ACC112 (cell line): ENCODE measurements around the gene RRP1B.

Source experiments
- H2AFZ ChIP-seq: fragments of 200-600 bp; sonication (generic); one replicate; pipeline ENCODE4 v1.6.0; 2017; ENCODE audit warnings: antibody characterized with exemption, low read length; ENCODE audit not compliant: unreplicated experiment
- H3K27ac ChIP-seq: fragments of 200-600 bp; sonication (generic); 2 replicates; pipeline ENCODE4 v1.5.1; 2014; ENCODE audit warnings: low read depth, mild to moderate bottlenecking, antibody characterized with exemption, low read length, moderate library complexity
- H3K27me3 ChIP-seq: fragments of 200-600 bp; sonication (generic); 2 replicates; pipeline ENCODE4 v1.6.1; 2014; ENCODE audit warnings: mild to moderate bottlenecking, antibody characterized with exemption, low read length, moderate library complexity, mixed read lengths; ENCODE audit not compliant: insufficient read depth
- H3K36me3 ChIP-seq: fragments of 200-600 bp; sonication (generic); 2 replicates; pipeline ENCODE4 v1.6.1; 2016; ENCODE audit warnings: mild to moderate bottlenecking, antibody characterized with exemption, low read length, moderate library complexity, mixed read lengths; ENCODE audit not compliant: insufficient read depth
- H3K4me1 ChIP-seq: fragments of 200-600 bp; sonication (generic); one replicate; pipeline ENCODE4 v1.6.1; 2016; ENCODE audit warnings: low read length, mixed read lengths; ENCODE audit not compliant: insufficient read depth, unreplicated experiment, control insufficient read depth
- H3K4me3 ChIP-seq: fragments of 200-600 bp; sonication (generic); 2 replicates; pipeline ENCODE4 v1.5.1; 2014; ENCODE audit warnings: mild to moderate bottlenecking, low read depth, low read length
- H3K79me2 ChIP-seq: fragments of 200-600 bp; sonication (generic); one replicate; pipeline ENCODE4 v1.6.0; 2016; ENCODE audit warnings: low read length; ENCODE audit not compliant: control insufficient read depth, unreplicated experiment, insufficient read depth

RRP1B gene

GRCh38 chr21:43654806-43655489 is 4.4 kb upstream of the RRP1B start:
- no peak overlapping the region for H3K27ac ChIP-seq
- H3K4me1 ChIP-seq: peaks cover 21% of the 10 kb centered on the region
- no peak overlapping the region for H2AFZ ChIP-seq
- H3K27me3 ChIP-seq: no peaks in the 10 kb centered on the region
- H3K4me3 ChIP-seq: no peak overlapping the region
- peaks cover 5% of the 10 kb centered on the region for H3K79me2 ChIP-seq
- no peaks in the 10 kb centered on the region for H3K36me3 ChIP-seq

- no peak overlapping the region for H3K27ac ChIP-seq
- no peak overlapping the region for H3K4me3 ChIP-seq
- no peak overlapping the region for H2AFZ ChIP-seq
- H3K36me3 ChIP-seq: no peaks in the 10 kb centered on the region; the same call in 1 of the 2 replicates
- peaks cover 28% of the 10 kb centered on the region for H3K4me1 ChIP-seq
- no peaks in the 10 kb centered on the region for H3K27me3 ChIP-seq
- peaks cover 31% of the 10 kb centered on the region for H3K79me2 ChIP-seq
Observed at GRCh38 chr21:43657355-43658087, 1.8 kb upstream of the RRP1B start.

- no peaks in the 10 kb centered on the region; the same call in 1 of the 2 replicates for H3K36me3 ChIP-seq
- no peaks in the 10 kb centered on the region for H3K27me3 ChIP-seq
- H3K27ac ChIP-seq: no peak overlapping the region
- H3K4me3 ChIP-seq: peak overlapping the region; percentile 100; the same call in 1 of the 2 replicates
- peak overlapping the region; percentile 88 for H2AFZ ChIP-seq
- H3K79me2 ChIP-seq: peaks cover 38% of the 10 kb centered on the region
- peaks cover 28% of the 10 kb centered on the region for H3K4me1 ChIP-seq
Observed at GRCh38 chr21:43658088-43658741, 1.1 kb upstream of the RRP1B start.

DNA sequence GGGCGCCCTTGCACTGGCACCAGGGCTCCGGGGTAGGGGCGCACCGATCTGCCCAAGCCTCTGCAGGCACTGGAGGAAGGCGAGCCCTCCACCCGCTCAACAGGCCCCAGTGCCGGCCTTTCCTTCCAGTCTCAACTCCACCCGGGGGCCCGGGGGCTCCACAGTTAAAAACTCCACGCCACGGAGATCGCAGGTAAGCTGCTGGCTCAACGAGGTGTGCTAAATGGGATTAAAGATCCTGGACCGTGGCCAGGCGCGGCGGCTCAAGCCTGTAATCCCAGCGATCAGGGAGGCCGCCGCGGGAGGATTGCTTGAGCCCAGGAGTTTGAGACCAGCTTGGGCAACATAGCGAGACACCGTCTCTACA is 608 bp upstream of the RRP1B start:
- peak overlapping the region; percentile 79 for H3K27ac ChIP-seq
- H3K36me3 ChIP-seq: peaks cover 2% of the 10 kb centered on the region; the same call in 1 of the 2 replicates
- H3K79me2 ChIP-seq: peaks cover 39% of the 10 kb centered on the region
- H2AFZ ChIP-seq: peak overlapping the region; percentile 88
- no peaks in the 10 kb centered on the region for H3K27me3 ChIP-seq
- peak overlapping the region; percentile 100 for H3K4me3 ChIP-seq
- H3K4me1 ChIP-seq: peaks cover 28% of the 10 kb centered on the region

GRCh38 chr21:43662286-43662685 is 2.9 kb downstream of the RRP1B start:
- H3K36me3 ChIP-seq: peaks cover 29% of the 10 kb centered on the region; the same call in 1 of the 2 replicates
- H3K4me1 ChIP-seq: peaks cover 19% of the 10 kb centered on the region
- H3K27me3 ChIP-seq: no peaks in the 10 kb centered on the region
- H3K4me3 ChIP-seq: no peak overlapping the region
- H2AFZ ChIP-seq: no peak overlapping the region
- peaks cover 68% of the 10 kb centered on the region for H3K79me2 ChIP-seq
- H3K27ac ChIP-seq: no peak overlapping the region

DNA sequence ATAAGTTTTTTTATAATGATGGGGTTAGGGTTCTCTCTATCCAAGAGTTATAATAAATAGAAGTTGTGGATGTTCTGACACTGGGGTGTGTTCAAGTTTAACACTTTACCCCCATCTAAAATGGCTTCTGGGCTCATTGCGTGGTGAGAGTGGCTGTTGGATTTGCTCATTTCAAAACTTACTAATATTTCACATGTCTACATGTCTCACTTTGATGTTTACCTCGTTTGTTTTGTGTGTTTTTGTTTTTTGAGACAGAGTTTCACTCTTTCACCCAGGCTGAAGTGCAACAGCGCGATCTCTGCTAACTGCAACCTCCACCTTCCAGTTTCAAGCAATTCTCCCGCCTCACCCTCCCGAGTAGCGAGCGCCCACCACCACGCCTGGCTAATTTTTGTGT is 3.7 kb downstream of the RRP1B start:
- Histone ChIP-seq H3K27me3 (no peaks in the 10 kb centered on the region), H2AFZ (no peak overlapping the region), H3K36me3 (peaks cover 29% of the 10 kb centered on the region; the same call in 1 of the 2 replicates), H3K4me1 (peaks cover 26% of the 10 kb centered on the region), H3K4me3 (no peak overlapping the region), H3K27ac (no peak overlapping the region), H3K79me2 (peaks cover 71% of the 10 kb centered on the region)

- Histone ChIP-seq H3K27me3 (no peaks in the 10 kb centered on the region), H3K27ac (no peak overlapping the region), H3K4me1 (peaks cover 21% of the 10 kb centered on the region), H3K36me3 (peaks cover 29% of the 10 kb centered on the region; the same call in 1 of the 2 replicates), H2AFZ (no peak overlapping the region), H3K4me3 (no peak overlapping the region), H3K79me2 (peaks cover 81% of the 10 kb centered on the region)
Observed at GRCh38 chr21:43664358-43664757, 5.0 kb downstream of the RRP1B start.

GRCh38 chr21:43665879-43666278 is 6.5 kb downstream of the RRP1B start:
- Histone ChIP-seq H3K27me3 (no peaks in the 10 kb centered on the region), H3K36me3 (peaks cover 29% of the 10 kb centered on the region; the same call in 1 of the 2 replicates), H3K4me3 (no peak overlapping the region), H3K4me1 (peaks cover 19% of the 10 kb centered on the region), H3K79me2 (peaks cover 75% of the 10 kb centered on the region), H3K27ac (no peak overlapping the region), H2AFZ (no peak overlapping the region)

- H3K27me3 ChIP-seq: no peaks in the 10 kb centered on the region
- peaks cover 11% of the 10 kb centered on the region for H3K4me1 ChIP-seq
- no peak overlapping the region for H2AFZ ChIP-seq
- H3K4me3 ChIP-seq: no peak overlapping the region
- peaks cover 32% of the 10 kb centered on the region; the same call in 1 of the 2 replicates for H3K36me3 ChIP-seq
- peaks cover 62% of the 10 kb centered on the region for H3K79me2 ChIP-seq
- no peak overlapping the region for H3K27ac ChIP-seq
Observed at GRCh38 chr21:43667191-43667904, 8.0 kb downstream of the RRP1B start.
